Fibroblast of skin of right biceps (primary cell): ENCODE data around the gene CD99.
"Not testable (repeated sequence)": the region's sequence is repeated elsewhere in the genome, so short reads cannot be mapped to it uniquely, and the experiment has no call there.

Experiments
- DNase-seq: peaks from one replicate; pipeline ENCODE4 v3.0.0-alpha.2; 2013

Gene CD99

DNA sequence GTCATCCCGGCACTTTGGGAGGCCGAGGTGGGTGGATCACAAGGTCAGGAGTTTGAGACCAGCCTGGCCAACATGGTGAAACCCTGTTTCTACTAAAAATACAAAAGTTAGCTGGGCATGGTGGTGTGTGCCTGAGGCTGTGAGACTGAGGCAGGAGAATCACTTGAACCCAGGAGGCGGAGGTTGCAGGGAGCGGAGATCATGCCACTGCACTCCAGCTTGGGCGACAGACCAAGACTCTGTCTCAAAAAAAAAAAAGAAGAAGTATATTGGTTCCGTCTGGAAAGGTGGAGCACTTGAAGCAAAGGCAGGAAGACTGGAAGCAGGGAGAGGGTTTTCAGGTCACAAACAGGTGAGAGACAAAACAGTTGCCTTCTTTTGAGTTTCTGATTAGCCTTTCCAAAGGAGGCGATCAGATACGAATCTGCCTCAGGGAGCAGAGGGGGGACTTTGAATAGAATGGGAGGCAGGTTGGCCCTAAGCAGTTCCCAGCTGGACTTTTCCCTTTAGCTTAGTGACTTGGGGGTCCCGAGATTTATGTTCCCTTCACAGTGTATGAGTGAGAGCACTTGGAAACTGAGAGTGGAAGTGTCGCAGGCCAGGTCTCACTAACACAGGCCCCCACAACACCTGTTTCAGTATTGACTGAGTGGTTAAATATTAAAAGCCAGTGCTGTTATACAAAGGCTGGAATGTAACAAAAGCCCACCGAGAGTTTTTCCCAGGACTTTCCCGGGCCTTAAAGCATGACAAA is 89.6 kb downstream of the CD99 start:
- not testable (repeated sequence) for DNase-seq

DNA sequence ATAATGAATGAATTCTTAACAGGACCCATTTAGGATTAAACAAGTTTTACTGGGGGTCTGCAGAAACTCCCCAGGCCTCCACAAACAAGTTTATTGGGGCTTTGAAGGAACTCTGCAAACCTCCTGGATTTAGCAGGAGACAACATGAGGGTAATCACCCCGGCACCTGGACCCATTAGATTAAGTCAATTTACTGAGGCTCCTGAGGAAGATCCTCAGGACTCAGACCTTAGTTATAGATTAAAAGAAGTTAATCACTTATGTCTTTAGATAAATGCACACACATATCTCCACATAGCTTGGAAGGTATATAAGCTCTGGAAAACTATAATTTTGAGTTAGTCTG is 90.1 kb downstream of the CD99 start:
- no peak for DNase-seq

DNA sequence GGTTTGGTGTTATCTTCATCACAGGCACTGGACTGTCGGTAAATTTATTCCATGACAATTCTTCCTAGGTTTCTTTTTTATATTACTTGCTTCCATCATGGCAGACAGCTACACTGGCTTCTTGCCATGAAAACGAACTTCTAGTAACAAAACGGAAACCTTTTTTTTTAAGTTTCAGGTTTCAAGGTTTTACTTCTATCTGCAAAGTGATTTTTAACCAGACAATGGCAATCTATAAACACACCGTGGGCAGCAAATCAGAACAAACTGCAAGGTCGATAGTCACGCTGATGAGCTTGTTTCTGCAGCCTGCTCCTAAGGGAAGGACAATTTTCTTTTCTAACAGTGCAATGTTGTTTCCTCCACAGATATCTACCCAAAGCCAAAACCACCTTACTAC is 90.6 kb downstream of the CD99 start:
- DNase-seq = no peak

DNA sequence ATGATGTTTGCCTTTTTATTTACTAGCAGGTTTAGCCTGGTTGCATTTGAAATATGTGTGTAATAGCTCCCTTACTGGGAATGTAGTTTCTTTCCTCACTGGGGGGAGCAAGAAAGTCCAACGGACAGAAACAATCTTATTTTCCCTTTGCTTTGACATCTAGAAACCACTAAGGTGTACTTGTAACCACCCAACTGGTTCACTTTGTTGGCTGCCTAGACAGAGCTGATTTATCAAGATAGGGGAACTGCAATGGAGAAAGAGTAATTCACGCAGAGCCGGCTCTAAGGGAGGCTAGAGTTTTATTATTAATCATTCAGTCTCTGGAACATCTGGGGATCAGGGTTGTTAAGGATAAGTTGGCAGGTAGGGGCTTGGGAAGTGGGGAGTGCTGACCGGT is 91.1 kb downstream of the CD99 start:
- no peak for DNase-seq

DNA sequence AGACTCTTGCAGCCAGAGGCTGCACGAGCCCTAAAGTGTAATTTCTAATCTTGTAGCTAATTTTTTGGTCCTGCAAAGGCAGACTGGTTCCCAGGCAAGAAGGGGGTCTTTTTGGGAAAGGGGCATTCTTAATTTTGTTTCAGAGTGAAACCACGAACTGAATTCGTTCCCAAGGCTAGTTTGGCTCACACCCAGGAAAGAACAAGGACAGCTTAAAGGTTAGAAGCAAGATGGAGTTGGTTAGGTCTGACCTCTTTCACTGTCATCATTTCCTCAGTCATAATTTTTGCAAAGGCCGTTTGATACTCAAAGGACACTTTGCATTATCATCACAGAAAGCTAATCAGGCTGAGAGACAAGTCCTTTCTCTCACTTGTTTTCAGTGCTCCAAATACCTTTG is 91.7 kb downstream of the CD99 start:
- no peak for DNase-seq

DNA sequence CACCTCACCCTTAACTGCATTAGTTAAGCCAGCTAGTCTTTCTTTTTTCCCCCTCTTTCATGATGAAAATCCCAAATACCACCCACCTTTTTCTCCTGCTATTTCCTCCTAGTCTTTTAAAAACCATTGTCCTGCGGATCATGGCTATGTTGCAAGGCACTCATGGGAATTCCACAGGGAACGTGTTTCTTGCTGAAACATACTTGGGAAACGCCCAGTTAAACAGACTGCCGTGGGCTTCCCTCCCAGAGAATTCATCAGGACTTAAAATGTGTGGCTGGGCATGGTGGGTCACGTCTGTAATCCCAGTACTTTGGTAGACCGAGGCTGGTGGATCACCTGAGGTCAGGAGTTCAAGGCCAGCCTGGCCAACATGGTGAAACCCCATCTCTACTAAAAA is 92.9 kb downstream of the CD99 start:
- no peak for DNase-seq

DNA sequence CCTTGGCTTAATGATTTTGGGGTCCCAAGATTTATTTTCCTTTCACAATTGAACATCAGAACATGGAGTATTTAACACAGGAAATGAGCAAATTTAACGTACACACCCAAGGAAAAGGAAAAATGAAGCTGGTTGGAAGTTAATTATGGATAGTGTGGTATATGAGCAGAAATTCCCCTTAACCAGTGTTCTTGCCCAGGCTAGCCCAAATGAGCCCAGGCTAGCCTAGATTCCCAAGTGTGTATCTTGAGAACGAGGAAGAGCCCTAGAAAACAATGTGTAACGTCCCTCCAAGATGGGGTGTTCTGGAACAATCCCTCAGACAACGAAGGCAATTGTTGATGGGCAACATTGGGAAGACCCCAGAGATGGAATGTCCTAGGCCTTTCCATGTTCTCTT is 94.4 kb downstream of the CD99 start:
- no peak for DNase-seq

DNA sequence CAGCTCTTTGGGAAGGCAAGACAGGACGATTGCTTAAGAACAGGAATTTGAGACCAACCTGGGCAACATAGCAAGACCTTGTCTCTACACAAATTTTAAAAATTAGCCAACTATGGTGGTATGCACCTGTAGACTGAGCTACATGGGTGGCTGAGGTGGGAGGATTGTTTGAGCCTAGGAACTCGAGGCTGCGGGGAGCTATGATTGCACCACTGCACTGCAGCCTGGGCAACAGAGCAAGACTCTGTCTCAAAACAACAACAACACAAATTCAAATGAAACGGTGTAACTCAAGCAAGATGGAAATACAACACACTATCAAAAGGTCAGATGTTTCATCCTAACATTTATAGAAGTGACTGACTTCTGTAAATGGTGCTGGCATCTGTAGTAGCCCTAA is 97.9 kb downstream of the CD99 start:
- no peak for DNase-seq

DNA sequence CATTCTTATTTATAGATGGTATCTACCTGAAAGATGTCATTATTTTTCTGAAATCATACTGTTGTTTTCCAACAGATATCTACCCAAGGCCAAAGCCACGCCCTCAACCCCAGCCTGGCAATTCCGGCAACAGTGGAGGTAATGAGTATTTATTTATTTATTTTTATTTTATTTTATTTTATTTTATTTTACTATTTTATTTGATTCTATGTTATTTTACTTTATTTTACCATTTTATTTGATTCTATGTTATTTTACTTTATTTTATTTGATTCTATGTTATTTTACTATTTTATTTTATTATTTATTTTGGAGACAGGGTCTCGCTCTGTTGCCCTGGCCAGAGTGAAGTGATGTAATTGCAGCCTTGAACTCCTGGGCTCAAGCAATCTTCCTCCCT is 98.5 kb downstream of the CD99 start:
- no peak for DNase-seq
